Measurements from ENCODE around the gene ZNF17.
"Not testable (repeated sequence)": the region's sequence is repeated elsewhere in the genome, so short reads cannot be mapped to it uniquely, and the experiment has no call there.

Gene ZNF17

GRCh38 chr19:57410877-57411671, at the start of gene ZNF17:
TSS of gene ZNF17 (plus strand) at chr19:57411161. CDS start at chr19:57413616, 2,455 bp downstream.
- Histone ChIP-seq H3K9ac (ENCODE audit: low read depth in 1 of 2, low read length in 2 of 2) (peak within 1 kb of the TSS; percentile 79 to 87), H3K4me3 (ENCODE audit: low read length in 2 of 2) (peak within 1 kb of the TSS; percentile 85 to 99), H3K27ac (ENCODE audit: low read depth in 2 of 2, low read length in 2 of 2) (peak within 1 kb of the TSS; percentile 32 to 64)

GRCh38 chr19:57362419-57362818, 48.5 kb upstream of the ZNF17 start:
- Histone ChIP-seq H3K36me3 (ENCODE audit: control insufficient read depth in 2 of 2, insufficient read depth in 2 of 2, low read length in 2 of 2) (peaks cover 6 to 12% of the 10 kb centered on the region in 2 donors), H3K27me3 (ENCODE audit: control insufficient read depth in 2 of 2, insufficient read depth in 2 of 2, low read length in 2 of 2) (no peaks in the 10 kb centered on the region), H3K9me3 (ENCODE audit: control insufficient read depth in 2 of 2, low read length in 2 of 2) (peaks cover 11 to 15% of the 10 kb centered on the region in 2 donors), H3K27ac (ENCODE audit: low read depth in 2 of 2, low read length in 2 of 2) (peak overlapping the region in 1 of 2 donors; percentile 90), H3K4me1 (ENCODE audit: control insufficient read depth in 2 of 2, insufficient read depth in 2 of 2, low read length in 2 of 2) (peaks cover 5% of the 10 kb centered on the region in 2 donors), H3K9ac (ENCODE audit: low read depth in 1 of 2, low read length in 2 of 2) (no peak overlapping the region), H3K4me3 (ENCODE audit: low read length in 2 of 2) (peak overlapping the region; percentile 87 to 90)

More at GRCh38 chr19:57410877-57411671, at the start of gene ZNF17:
- Histone ChIP-seq H3K27me3 (ENCODE audit: control insufficient read depth in 2 of 2, insufficient read depth in 2 of 2, low read length in 2 of 2) (no peaks in the 10 kb centered on the region), H3K4me1 (ENCODE audit: control insufficient read depth in 2 of 2, insufficient read depth in 2 of 2, low read length in 2 of 2) (peaks cover 8 to 9% of the 10 kb centered on the region in 2 donors), H3K36me3 (ENCODE audit: control insufficient read depth in 2 of 2, insufficient read depth in 2 of 2, low read length in 2 of 2) (peaks cover 15 to 21% of the 10 kb centered on the region in 2 donors), H3K9me3 (ENCODE audit: control insufficient read depth in 2 of 2, low read length in 2 of 2) (peaks cover 3 to 7% of the 10 kb centered on the region in 2 donors)

- Histone ChIP-seq H3K27ac (ENCODE audit: low read depth in 2 of 2, low read length in 2 of 2) (peak within 1 kb of the TSS; percentile 90), H3K36me3 (ENCODE audit: control insufficient read depth in 2 of 2, insufficient read depth in 2 of 2, low read length in 2 of 2) (peaks cover 0 to 9% of the 10 kb centered on the region in 2 donors), H3K4me3 (ENCODE audit: low read length in 2 of 2) (peak within 1 kb of the TSS; percentile 87 to 90), H3K27me3 (ENCODE audit: control insufficient read depth in 2 of 2, insufficient read depth in 2 of 2, low read length in 2 of 2) (no peaks in the 10 kb centered on the region), H3K4me1 (ENCODE audit: control insufficient read depth in 2 of 2, insufficient read depth in 2 of 2, low read length in 2 of 2) (peaks cover 5% of the 10 kb centered on the region in 2 donors), H3K9me3 (ENCODE audit: control insufficient read depth in 2 of 2, low read length in 2 of 2) (peaks cover 6 to 9% of the 10 kb centered on the region in 2 donors), H3K9ac (ENCODE audit: low read depth in 1 of 2, low read length in 2 of 2) (peak within 1 kb of the TSS; percentile 67 to 68)
Observed at GRCh38 chr19:57362997-57363687, 47.8 kb upstream of the ZNF17 start, which contains the start of the genes TRAPPC2B and ZNF547. TSS of gene TRAPPC2B (plus strand) at chr19:57363551. CDS start at chr19:57364834, 1,283 bp downstream. TSS of gene ZNF547 (plus strand) at chr19:57363551. CDS start at chr19:57368556, 5,005 bp downstream.

DNA sequence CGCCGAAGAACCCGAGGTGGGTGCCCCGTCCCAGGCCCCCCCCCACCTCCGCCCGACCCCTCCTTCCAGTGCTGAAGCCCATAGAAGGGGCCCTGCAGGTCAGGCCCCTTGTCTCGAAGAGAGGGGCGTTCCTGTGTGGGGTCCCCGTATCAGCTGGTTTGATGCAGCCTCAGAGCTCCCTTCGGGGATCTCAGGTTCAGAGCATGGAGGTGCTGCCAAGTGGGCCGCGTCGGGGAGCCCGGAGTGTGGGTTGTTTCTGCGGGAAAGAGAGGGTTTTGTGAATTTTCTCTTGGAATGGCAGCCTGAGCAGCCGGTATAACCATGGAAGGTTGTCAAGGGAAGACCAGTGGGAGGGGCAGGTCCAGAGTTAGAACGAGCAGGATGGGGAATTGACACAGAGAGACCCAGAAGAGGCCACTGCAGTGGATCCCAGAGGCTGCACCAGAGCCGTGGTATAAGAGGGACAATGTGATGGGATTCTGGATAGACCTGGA, 47.2 kb upstream of the ZNF17 start:
- H3K4me1 ChIP-seq (ENCODE audit: control insufficient read depth in 2 of 2, insufficient read depth in 2 of 2, low read length in 2 of 2), result peaks cover 5% of the 10 kb centered on the region in 2 donors
- H3K4me3 ChIP-seq (ENCODE audit: low read length in 2 of 2), result peak overlapping the region; percentile 87 to 90
- H3K27me3 ChIP-seq (ENCODE audit: control insufficient read depth in 2 of 2, insufficient read depth in 2 of 2, low read length in 2 of 2), result no peaks in the 10 kb centered on the region
- H3K36me3 ChIP-seq (ENCODE audit: control insufficient read depth in 2 of 2, insufficient read depth in 2 of 2, low read length in 2 of 2), result peaks cover 0 to 3% of the 10 kb centered on the region in 2 donors
- H3K9me3 ChIP-seq (ENCODE audit: control insufficient read depth in 2 of 2, low read length in 2 of 2), result peaks cover 5 to 6% of the 10 kb centered on the region in 2 donors
- H3K9ac ChIP-seq (ENCODE audit: low read depth in 1 of 2, low read length in 2 of 2), result peak overlapping the region; percentile 67 to 68
- H3K27ac ChIP-seq (ENCODE audit: low read depth in 2 of 2, low read length in 2 of 2), result peak overlapping the region; percentile 90

- Histone ChIP-seq H3K36me3 (ENCODE audit: control insufficient read depth in 2 of 2, insufficient read depth in 2 of 2, low read length in 2 of 2) (peaks cover 3 to 6% of the 10 kb centered on the region in 2 donors), H3K9me3 (ENCODE audit: control insufficient read depth in 2 of 2, low read length in 2 of 2) (no peaks in the 10 kb centered on the region), H3K9ac (ENCODE audit: low read depth in 1 of 2, low read length in 2 of 2) (no peak overlapping the region), H3K4me3 (ENCODE audit: low read length in 2 of 2) (no peak overlapping the region), H3K27me3 (ENCODE audit: control insufficient read depth in 2 of 2, insufficient read depth in 2 of 2, low read length in 2 of 2) (no peaks in the 10 kb centered on the region), H3K4me1 (ENCODE audit: control insufficient read depth in 2 of 2, insufficient read depth in 2 of 2, low read length in 2 of 2) (peaks cover 5% of the 10 kb centered on the region in 2 donors), H3K27ac (ENCODE audit: low read depth in 2 of 2, low read length in 2 of 2) (no peak overlapping the region)
Observed at GRCh38 chr19:57366776-57367175, 44.2 kb upstream of the ZNF17 start.

GRCh38 chr19:57374179-57374578, 36.8 kb upstream of the ZNF17 start:
- H3K27me3 ChIP-seq (ENCODE audit: control insufficient read depth in 2 of 2, insufficient read depth in 2 of 2, low read length in 2 of 2), result no peaks in the 10 kb centered on the region
- no peak overlapping the region for H3K4me3 ChIP-seq (ENCODE audit: low read length in 2 of 2)
- H3K4me1 ChIP-seq (ENCODE audit: control insufficient read depth in 2 of 2, insufficient read depth in 2 of 2, low read length in 2 of 2), result no peaks in the 10 kb centered on the region
- H3K9ac ChIP-seq (ENCODE audit: low read depth in 1 of 2, low read length in 2 of 2), result no peak overlapping the region
- peaks cover 19 to 23% of the 10 kb centered on the region in 2 donors for H3K9me3 ChIP-seq (ENCODE audit: control insufficient read depth in 2 of 2, low read length in 2 of 2)
- no peak overlapping the region for H3K27ac ChIP-seq (ENCODE audit: low read depth in 2 of 2, low read length in 2 of 2)
- H3K36me3 ChIP-seq (ENCODE audit: control insufficient read depth in 2 of 2, insufficient read depth in 2 of 2, low read length in 2 of 2), result peaks cover 30 to 44% of the 10 kb centered on the region in 2 donors

- H3K4me1 ChIP-seq (ENCODE audit: control insufficient read depth in 2 of 2, insufficient read depth in 2 of 2, low read length in 2 of 2); H3K27me3 ChIP-seq (ENCODE audit: control insufficient read depth in 2 of 2, insufficient read depth in 2 of 2, low read length in 2 of 2); H3K4me3 ChIP-seq (ENCODE audit: low read length in 2 of 2); H3K27ac ChIP-seq (ENCODE audit: low read depth in 2 of 2, low read length in 2 of 2); H3K9ac ChIP-seq (ENCODE audit: low read depth in 1 of 2, low read length in 2 of 2): not testable (repeated sequence)
- peaks cover 21 to 23% of the 10 kb centered on the region in 2 donors for H3K9me3 ChIP-seq (ENCODE audit: control insufficient read depth in 2 of 2, low read length in 2 of 2)
- H3K36me3 ChIP-seq (ENCODE audit: control insufficient read depth in 2 of 2, insufficient read depth in 2 of 2, low read length in 2 of 2), result peaks cover 30 to 44% of the 10 kb centered on the region in 2 donors
Observed at GRCh38 chr19:57374647-57375046, 36.3 kb upstream of the ZNF17 start.

DNA sequence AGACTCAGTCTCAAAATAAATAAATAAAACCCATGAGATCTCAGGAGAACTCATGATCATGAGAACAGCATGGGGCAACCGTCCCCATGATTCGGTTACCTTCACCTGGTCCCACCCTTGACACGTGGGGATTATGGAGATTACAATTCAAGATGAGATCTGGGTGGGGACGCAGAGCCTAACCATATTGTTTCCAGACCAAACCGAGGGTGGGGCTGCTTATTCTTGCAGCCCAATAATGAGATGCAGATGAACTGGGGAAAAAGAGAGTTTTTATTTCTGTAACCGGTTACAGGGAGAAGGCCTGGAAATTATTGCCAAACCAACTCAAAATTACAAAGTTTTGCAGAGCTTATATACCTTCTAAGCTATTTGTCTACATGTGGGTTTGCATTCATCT, 34.8 kb upstream of the ZNF17 start:
- H3K9ac ChIP-seq (ENCODE audit: low read depth in 1 of 2, low read length in 2 of 2), result no peak overlapping the region
- H3K9me3 ChIP-seq (ENCODE audit: control insufficient read depth in 2 of 2, low read length in 2 of 2), result peaks cover 24 to 26% of the 10 kb centered on the region in 2 donors
- H3K36me3 ChIP-seq (ENCODE audit: control insufficient read depth in 2 of 2, insufficient read depth in 2 of 2, low read length in 2 of 2), result peaks cover 30 to 44% of the 10 kb centered on the region in 2 donors
- H3K4me1 ChIP-seq (ENCODE audit: control insufficient read depth in 2 of 2, insufficient read depth in 2 of 2, low read length in 2 of 2), result no peaks in the 10 kb centered on the region
- H3K27me3 ChIP-seq (ENCODE audit: control insufficient read depth in 2 of 2, insufficient read depth in 2 of 2, low read length in 2 of 2), result no peaks in the 10 kb centered on the region
- no peak overlapping the region for H3K4me3 ChIP-seq (ENCODE audit: low read length in 2 of 2)
- no peak overlapping the region for H3K27ac ChIP-seq (ENCODE audit: low read depth in 2 of 2, low read length in 2 of 2)

GRCh38 chr19:57377498-57378146, 33.3 kb upstream of the ZNF17 start:
- Histone ChIP-seq H3K4me1 (ENCODE audit: control insufficient read depth in 2 of 2, insufficient read depth in 2 of 2, low read length in 2 of 2) (no peaks in the 10 kb centered on the region), H3K4me3 (ENCODE audit: low read length in 2 of 2) (no peak overlapping the region), H3K27me3 (ENCODE audit: control insufficient read depth in 2 of 2, insufficient read depth in 2 of 2, low read length in 2 of 2) (no peaks in the 10 kb centered on the region), H3K9me3 (ENCODE audit: control insufficient read depth in 2 of 2, low read length in 2 of 2) (peaks cover 24 to 25% of the 10 kb centered on the region in 2 donors), H3K9ac (ENCODE audit: low read depth in 1 of 2, low read length in 2 of 2) (no peak overlapping the region), H3K36me3 (ENCODE audit: control insufficient read depth in 2 of 2, insufficient read depth in 2 of 2, low read length in 2 of 2) (peaks cover 19 to 30% of the 10 kb centered on the region in 2 donors), H3K27ac (ENCODE audit: low read depth in 2 of 2, low read length in 2 of 2) (no peak overlapping the region)
